HEK293 (cell line): ENCODE data around the gene NFATC1.

Experiments used
- CTCF ChIA-PET: fragments of 350-600 bp; formaldehyde crosslinking; extraction: SDS; loops from one replicate; lab custom pipeline; 2021; ENCODE audit warnings: antibody characterized with exemption; lab: Yijun Ruan, JAX
- POLR2A ChIA-PET: fragments of 300-600 bp; formaldehyde crosslinking; extraction: SDS; loops from one replicate; lab custom pipeline; 2020; ENCODE audit warnings: antibody characterized with exemption, inconsistent platforms; lab: Yijun Ruan, JAX
- H3K27ac ChIP-seq: fragments of 200-500 bp; sonication (Bioruptor generic); 2 replicates; pipeline ENCODE4 v1.5.1; 2014; ENCODE audit warnings: low read depth, low read length, control low read depth, inconsistent platforms; ENCODE audit errors: extremely low read depth
- H3K36me3 ChIP-seq, 2 experiments: fragments of 200-500 bp in 1 of 2; sonication (Bioruptor generic) in 1 of 2; 1 replicate in 1 of 2; 2 replicates in 1 of 2; pipeline ENCODE4 v1.5.1; 2014 to 2017; ENCODE audit warnings: inconsistent platforms in 2 of 2, low read length in 2 of 2; ENCODE audit not compliant: control insufficient read depth in 2 of 2, insufficient read depth in 1 of 2
- H3K4me1 ChIP-seq: fragments of 200-500 bp; sonication (Bioruptor generic); 2 replicates; pipeline ENCODE4 v1.5.1; 2014; ENCODE audit warnings: mild to moderate bottlenecking, low read length, inconsistent platforms; ENCODE audit not compliant: control insufficient read depth, insufficient read depth
- H3K4me3 ChIP-seq: 2 replicates; pipeline ENCODE4 v1.5.1; 2011; ENCODE audit warnings: low read depth, mild to moderate bottlenecking, control low read depth, low read length, moderate library complexity
- H3K9me3 ChIP-seq: fragments of 200-500 bp; sonication (Bioruptor generic); 2 replicates; pipeline ENCODE4 v1.5.1; 2014; ENCODE audit warnings: low read depth, low read length, inconsistent platforms; ENCODE audit not compliant: control insufficient read depth, insufficient read depth
- BCL11A ChIP-seq: fragments of 450-650 bp; formaldehyde crosslinking; IDR thresholded peaks from 2 replicates; pipeline ENCODE4 v1.5.1; 2016; ENCODE audit warnings: low read depth, missing biosample characterization, missing genetic modification characterization
- BCL6B ChIP-seq: fragments of 450-650 bp; formaldehyde crosslinking; IDR thresholded peaks from 2 replicates; pipeline ENCODE4 v1.5.1; 2017; ENCODE audit warnings: missing biosample characterization, missing genetic modification characterization
- FEZF1 ChIP-seq: fragments of 450-650 bp; formaldehyde crosslinking; IDR thresholded peaks from 2 replicates; pipeline ENCODE4 v1.5.1; 2016; ENCODE audit warnings: missing biosample characterization, missing genetic modification characterization
- TSHZ1 ChIP-seq: fragments of 450-650 bp; formaldehyde crosslinking; IDR thresholded peaks from 2 replicates; pipeline ENCODE4 v1.5.1; 2016; ENCODE audit warnings: missing biosample characterization, missing genetic modification characterization, borderline replicate concordance
- ZNF112 ChIP-seq: fragments of 450-650 bp; formaldehyde crosslinking; IDR thresholded peaks from 2 replicates; pipeline ENCODE4 v1.5.0; 2017; ENCODE audit warnings: missing biosample characterization, missing genetic modification characterization
- ZNF121 ChIP-seq: fragments of 450-650 bp; formaldehyde crosslinking; IDR thresholded peaks from 2 replicates; pipeline ENCODE4 v1.5.1; 2016; ENCODE audit warnings: missing biosample characterization, missing genetic modification characterization
- ZNF133 ChIP-seq: fragments of 450-650 bp; formaldehyde crosslinking; IDR thresholded peaks from 2 replicates; pipeline ENCODE4 v1.5.1; 2016; ENCODE audit warnings: missing biosample characterization, missing genetic modification characterization
- ZNF157 ChIP-seq: fragments of 450-650 bp; formaldehyde crosslinking; IDR thresholded peaks from 2 replicates; pipeline ENCODE4 v1.5.1; 2016; ENCODE audit warnings: missing biosample characterization, missing genetic modification characterization
- ZNF175 ChIP-seq: fragments of 450-650 bp; formaldehyde crosslinking; IDR thresholded peaks from 2 replicates; pipeline ENCODE4 v1.5.1; 2016; ENCODE audit warnings: missing biosample characterization, missing genetic modification characterization
- ZNF248 ChIP-seq: fragments of 450-650 bp; formaldehyde crosslinking; IDR thresholded peaks from 2 replicates; pipeline ENCODE4 v1.5.1; 2017; ENCODE audit warnings: missing biosample characterization, missing genetic modification characterization
- ZNF311 ChIP-seq: fragments of 450-650 bp; formaldehyde crosslinking; IDR thresholded peaks from 2 replicates; pipeline ENCODE4 v1.5.1; 2017; ENCODE audit warnings: missing biosample characterization, missing genetic modification characterization, borderline replicate concordance
- ZNF404 ChIP-seq: fragments of 450-650 bp; formaldehyde crosslinking; IDR thresholded peaks from 2 replicates; pipeline ENCODE4 v1.5.1; 2017; ENCODE audit warnings: missing biosample characterization, missing genetic modification characterization
- ZNF48 ChIP-seq: fragments of 450-650 bp; formaldehyde crosslinking; IDR thresholded peaks from 2 replicates; pipeline ENCODE4 v1.5.1; 2016; ENCODE audit warnings: missing biosample characterization, missing genetic modification characterization
- ZNF514 ChIP-seq: fragments of 450-650 bp; formaldehyde crosslinking; IDR thresholded peaks from 2 replicates; pipeline ENCODE4 v1.5.1; 2016; ENCODE audit warnings: missing biosample characterization, missing genetic modification characterization
- ZNF660 ChIP-seq: fragments of 450-650 bp; IDR thresholded peaks from 2 replicates; pipeline ENCODE4 v1.5.1; 2018; ENCODE audit warnings: missing biosample characterization, mild to moderate bottlenecking, missing genetic modification characterization
- ZNF707 ChIP-seq: fragments of 450-650 bp; formaldehyde crosslinking; IDR thresholded peaks from 2 replicates; pipeline ENCODE4 v1.5.1; 2016; ENCODE audit warnings: missing biosample characterization, missing genetic modification characterization
- ZNF76 ChIP-seq: fragments of 450-650 bp; formaldehyde crosslinking; IDR thresholded peaks from 2 replicates; pipeline ENCODE4; 2016; ENCODE audit warnings: low read depth, missing biosample characterization, missing genetic modification characterization, borderline replicate concordance
- ZNF791 ChIP-seq: fragments of 450-650 bp; formaldehyde crosslinking; IDR thresholded peaks from 2 replicates; pipeline ENCODE4 v1.5.1; 2016; ENCODE audit warnings: missing biosample characterization, missing genetic modification characterization
- ZNF843 ChIP-seq: fragments of 450-650 bp; formaldehyde crosslinking; IDR thresholded peaks from 2 replicates; pipeline ENCODE4 v1.5.1; 2016; ENCODE audit warnings: missing biosample characterization, missing genetic modification characterization
- TF ChIP-seq, protein P1 (sequence below): IDR thresholded peaks from 2 replicates; pipeline ENCODE4 v1.6.1; 2011; ENCODE audit warnings: mild to moderate bottlenecking, low read depth, low read length, borderline replicate concordance

NFATC1 gene

DNA sequence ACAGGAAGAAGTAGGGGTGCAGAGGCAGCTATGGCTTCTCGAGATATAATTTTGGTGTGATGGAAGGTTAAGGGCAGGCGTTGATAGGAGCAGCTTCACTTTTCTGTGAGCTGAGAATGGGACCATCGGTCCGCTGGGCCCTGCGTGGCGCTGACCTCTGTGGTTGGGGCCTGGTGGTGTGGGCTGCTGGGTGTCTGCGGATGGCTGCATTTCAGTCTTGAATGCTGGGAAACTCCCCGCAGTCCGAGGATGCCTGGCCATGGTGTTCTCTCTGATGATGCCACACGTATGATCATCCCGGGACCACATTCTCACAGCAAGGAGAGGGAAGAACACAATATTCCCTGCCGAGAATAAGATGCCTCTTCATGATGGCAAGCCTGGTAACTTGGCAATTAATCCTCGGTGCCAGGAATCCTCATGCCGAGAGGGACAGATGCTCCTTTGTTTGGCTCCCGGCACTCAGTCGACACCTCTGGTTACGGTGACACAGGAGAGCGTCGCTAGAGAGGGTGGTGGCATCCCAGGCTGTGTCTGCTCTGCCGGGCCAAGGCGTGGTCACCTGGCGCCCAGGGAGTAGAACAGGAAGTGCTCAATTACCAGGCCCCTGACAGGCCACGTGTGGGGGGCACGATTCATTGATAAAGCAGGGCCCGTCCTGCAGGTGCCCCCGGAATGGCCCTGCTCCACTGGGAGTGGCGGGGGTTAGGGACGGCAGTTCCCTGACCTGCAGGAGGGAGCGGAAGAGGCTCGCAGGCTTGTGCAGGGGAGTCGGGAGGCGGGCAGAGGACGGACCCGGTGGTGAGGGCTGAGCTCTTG, 164.5 kb downstream of the NFATC1 start:
- ChIA-PET POLR2A (no interaction called here), CTCF (interaction anchor here (1.2 kb wide), 1 partner anchor 8 kb away, joined by 3 read pairs; no protein-coding TSS in a partner anchor)
- no peaks in the 10 kb centered on the region for H3K36me3 ChIP-seq
- no peaks in the 10 kb centered on the region for H3K4me1 ChIP-seq
- H3K27ac ChIP-seq = no peak overlapping the region
- H3K4me3 ChIP-seq = no peak overlapping the region
- TF ChIP-seq ZNF157 (tag by site-specific recombination) = no peak
- TF ChIP-seq ZNF112 (tag by site-specific recombination) = no peak
- TF ChIP-seq BCL6B = no peak
- no peak for TF ChIP-seq ZNF133 (tag by site-specific recombination)
- no peak for TF ChIP-seq ZNF48 (tag by site-specific recombination)
- H3K9me3 ChIP-seq = no peaks in the 10 kb centered on the region

DNA sequence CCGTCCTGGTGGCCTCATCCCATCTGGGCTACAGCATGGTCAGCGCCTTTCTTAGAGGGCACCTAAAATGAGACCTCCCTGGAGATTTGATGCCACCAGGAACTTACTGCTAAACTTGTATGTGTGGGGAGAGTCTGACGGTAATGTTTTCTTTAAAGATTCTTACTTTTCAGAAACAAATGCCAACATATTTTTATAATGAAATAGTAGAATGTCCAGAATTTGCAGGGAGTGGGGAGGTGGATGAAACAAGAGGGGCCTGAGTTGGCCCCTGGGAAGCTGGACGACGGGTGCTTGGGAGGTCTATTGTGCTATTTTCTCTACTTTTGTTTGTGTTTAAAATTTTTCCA, 165.1 kb downstream of the NFATC1 start:
- Histone ChIP-seq H3K36me3 (no peaks in the 10 kb centered on the region), H3K27ac (no peak overlapping the region), H3K4me1 (no peaks in the 10 kb centered on the region), H3K9me3 (no peaks in the 10 kb centered on the region), H3K4me3 (no peak overlapping the region)
- CTCF ChIA-PET = no interaction called here
- TF ChIP-seq ZNF791 (tag by site-specific recombination) (no peak), ZNF76 (tag by site-specific recombination) (no peak), FEZF1 (tag by site-specific recombination) (no peak), TSHZ1 (tag by site-specific recombination) (no peak), ZNF175 (tag by site-specific recombination) (no peak), ZNF121 (no peak), ZNF514 (tag by site-specific recombination) (no peak), ZNF311 (tag by site-specific recombination) (no peak), ZNF707 (tag by site-specific recombination) (no peak), ZNF660 (no peak), ZNF248 (no peak), ZNF48 (tag by site-specific recombination) (no peak), BCL11A (tag by site-specific recombination) (no peak), BCL6B (no peak), ZNF843 (tag by site-specific recombination) (no peak), ZNF404 (no peak)
- TF ChIP-seq, protein P1, sequence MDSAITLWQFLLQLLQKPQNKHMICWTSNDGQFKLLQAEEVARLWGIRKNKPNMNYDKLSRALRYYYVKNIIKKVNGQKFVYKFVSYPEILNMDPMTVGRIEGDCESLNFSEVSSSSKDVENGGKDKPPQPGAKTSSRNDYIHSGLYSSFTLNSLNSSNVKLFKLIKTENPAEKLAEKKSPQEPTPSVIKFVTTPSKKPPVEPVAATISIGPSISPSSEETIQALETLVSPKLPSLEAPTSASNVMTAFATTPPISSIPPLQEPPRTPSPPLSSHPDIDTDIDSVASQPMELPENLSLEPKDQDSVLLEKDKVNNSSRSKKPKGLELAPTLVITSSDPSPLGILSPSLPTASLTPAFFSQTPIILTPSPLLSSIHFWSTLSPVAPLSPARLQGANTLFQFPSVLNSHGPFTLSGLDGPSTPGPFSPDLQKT = no peak
- POLR2A ChIA-PET = no interaction called here
